Fibroblast of villous mesenchyme (primary cell): ENCODE measurements around the gene RNF208. TPM values are rescaled to one million over a fixed set of nuclear protein-coding genes. Genes with fewer than 3 reads are reported as not detected.

ENCODE experiments used
- DNase-seq: peaks from one replicate; pipeline ENCODE4 v3.0.0-alpha.2; 2010; ENCODE audit warnings: low read depth
- H3K4me3 ChIP-seq: 2 replicates; pipeline ENCODE4 v1.5.1; 2011; ENCODE audit warnings: low read depth, mild to moderate bottlenecking, low read length
- total RNA-seq: library from RNA; depleted of rRNA; stranded (reverse); fragments of >200 nt; gene quantifications from 2 replicates; pipeline ENCODE4 v1.2.3, GENCODE V29; 2012
- TF ChIP-seq, protein P1 (sequence below): IDR thresholded peaks from 2 replicates; pipeline ENCODE4 v1.5.1; 2012; ENCODE audit warnings: low read depth, mild to moderate bottlenecking, low read length; ENCODE audit not compliant: insufficient read depth

Gene RNF208
- total RNA-seq, 1 donor: under 0.01 TPM

DNA sequence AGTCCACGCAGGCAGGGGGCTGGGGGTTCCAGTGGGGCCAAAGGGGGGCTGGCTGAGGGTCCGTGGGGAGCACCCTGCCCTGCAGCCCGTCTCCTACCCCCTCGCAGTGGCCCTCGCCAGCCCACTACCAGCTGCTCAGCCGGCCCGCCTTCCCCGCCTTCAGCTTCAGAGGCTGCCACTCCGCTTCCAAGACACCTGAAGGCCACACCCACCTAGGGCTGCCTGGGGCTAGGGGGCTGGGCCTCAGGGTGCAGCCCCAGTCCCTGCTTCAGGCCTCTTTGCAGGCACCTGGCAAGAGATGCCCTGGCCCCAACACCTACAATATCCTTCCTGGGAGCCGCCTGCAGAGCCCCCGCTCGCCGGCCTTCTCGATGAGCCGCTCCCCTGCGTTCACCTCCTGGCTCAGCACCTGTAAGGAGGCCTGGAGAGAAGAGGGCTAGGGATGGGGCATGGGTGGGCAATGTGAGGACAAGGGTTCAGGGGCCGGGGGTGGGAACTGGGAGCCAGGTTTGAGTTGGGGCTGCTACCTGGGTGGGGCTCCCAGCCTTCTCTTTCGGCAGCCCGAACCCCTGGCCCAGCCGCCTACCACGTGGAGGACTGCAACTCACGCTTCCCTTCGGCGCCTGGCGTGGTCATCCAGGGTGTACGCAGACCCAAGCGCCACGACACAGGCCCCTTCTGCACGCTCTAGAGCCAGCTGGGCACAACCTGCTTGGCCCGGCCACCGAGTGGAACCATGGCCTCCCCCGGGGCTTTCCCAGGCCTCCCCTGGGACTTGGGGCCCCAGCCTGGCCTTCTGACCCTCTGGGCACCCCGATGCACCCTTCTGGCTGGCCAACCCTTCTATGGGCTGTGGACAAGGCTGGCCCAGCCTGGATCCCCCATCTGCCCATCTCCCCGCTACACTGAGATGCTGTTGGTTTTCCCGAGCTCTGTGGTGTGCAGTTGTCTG is 30.8 kb upstream of the RNF208 start:
- TF ChIP-seq, protein P1, sequence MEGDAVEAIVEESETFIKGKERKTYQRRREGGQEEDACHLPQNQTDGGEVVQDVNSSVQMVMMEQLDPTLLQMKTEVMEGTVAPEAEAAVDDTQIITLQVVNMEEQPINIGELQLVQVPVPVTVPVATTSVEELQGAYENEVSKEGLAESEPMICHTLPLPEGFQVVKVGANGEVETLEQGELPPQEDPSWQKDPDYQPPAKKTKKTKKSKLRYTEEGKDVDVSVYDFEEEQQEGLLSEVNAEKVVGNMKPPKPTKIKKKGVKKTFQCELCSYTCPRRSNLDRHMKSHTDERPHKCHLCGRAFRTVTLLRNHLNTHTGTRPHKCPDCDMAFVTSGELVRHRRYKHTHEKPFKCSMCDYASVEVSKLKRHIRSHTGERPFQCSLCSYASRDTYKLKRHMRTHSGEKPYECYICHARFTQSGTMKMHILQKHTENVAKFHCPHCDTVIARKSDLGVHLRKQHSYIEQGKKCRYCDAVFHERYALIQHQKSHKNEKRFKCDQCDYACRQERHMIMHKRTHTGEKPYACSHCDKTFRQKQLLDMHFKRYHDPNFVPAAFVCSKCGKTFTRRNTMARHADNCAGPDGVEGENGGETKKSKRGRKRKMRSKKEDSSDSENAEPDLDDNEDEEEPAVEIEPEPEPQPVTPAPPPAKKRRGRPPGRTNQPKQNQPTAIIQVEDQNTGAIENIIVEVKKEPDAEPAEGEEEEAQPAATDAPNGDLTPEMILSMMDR: no peak
- DNase-seq: no peak

DNA sequence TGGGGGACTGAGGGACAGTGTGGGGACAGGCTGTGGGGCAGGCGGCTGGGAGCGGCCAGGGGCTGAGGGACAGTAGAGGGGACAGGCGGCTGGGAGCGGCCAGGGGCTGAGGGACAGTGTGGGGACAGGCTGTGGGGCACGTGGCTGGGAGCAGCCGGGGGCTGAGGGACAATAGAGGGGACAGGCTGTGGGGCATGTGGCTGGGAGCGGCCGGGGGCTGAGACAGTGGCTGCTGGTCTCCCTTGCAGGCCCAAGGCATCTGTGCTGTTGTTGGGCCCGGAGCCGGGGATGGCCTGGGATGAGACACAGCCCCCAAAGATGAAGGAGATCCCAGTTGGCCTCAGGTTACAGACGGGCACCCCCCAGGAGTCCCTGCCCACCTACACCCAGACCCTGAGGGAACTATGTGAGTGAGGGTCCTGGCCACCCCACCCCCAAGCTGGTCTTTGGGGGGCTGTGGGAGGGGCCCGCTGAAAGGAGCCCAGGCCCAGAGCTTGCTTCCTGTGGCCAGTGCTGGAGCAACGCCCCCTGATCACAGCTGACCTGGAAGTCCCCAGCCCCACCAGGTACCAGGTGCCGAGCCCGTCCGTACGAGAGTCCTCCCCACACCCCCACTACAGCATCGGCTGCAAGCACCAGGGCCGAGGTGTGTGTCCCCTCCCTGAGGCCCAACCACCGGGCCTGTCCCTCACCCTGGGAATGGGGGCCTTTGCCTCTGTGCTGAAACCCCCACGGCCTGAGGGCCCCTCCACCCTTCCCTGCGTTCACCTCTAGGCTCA is 29.6 kb upstream of the RNF208 start:
- no peak for DNase-seq
- TF ChIP-seq, protein P1: no peak
- H3K4me3 ChIP-seq: no peak overlapping the region

More for the DNA sequence above, 30.8 kb upstream of the RNF208 start:
- no peak overlapping the region for H3K4me3 ChIP-seq

DNA sequence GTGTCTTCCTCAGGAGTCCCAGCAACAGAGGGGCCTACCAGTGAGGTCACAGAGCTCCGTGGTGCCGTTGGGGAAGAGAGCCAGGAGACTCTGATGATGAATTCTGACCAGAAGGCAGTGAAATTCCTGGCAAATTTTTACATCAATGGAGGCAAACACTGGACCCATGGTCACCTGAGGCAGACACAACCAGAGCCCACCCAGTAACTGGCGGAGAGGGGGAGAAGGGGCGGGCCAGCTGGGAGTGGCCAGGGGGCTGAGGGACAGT is 29.1 kb upstream of the RNF208 start, which contains the start of gene STPG3:
TSS of gene STPG3 (plus strand) at position 93 of the 268 bp plus-strand sequence. CDS start at position 94, 1 bp downstream.
- TF ChIP-seq, protein P1: no peak
- no peak within 1 kb of the TSS for H3K4me3 ChIP-seq
- DNase-seq: no peak

DNA sequence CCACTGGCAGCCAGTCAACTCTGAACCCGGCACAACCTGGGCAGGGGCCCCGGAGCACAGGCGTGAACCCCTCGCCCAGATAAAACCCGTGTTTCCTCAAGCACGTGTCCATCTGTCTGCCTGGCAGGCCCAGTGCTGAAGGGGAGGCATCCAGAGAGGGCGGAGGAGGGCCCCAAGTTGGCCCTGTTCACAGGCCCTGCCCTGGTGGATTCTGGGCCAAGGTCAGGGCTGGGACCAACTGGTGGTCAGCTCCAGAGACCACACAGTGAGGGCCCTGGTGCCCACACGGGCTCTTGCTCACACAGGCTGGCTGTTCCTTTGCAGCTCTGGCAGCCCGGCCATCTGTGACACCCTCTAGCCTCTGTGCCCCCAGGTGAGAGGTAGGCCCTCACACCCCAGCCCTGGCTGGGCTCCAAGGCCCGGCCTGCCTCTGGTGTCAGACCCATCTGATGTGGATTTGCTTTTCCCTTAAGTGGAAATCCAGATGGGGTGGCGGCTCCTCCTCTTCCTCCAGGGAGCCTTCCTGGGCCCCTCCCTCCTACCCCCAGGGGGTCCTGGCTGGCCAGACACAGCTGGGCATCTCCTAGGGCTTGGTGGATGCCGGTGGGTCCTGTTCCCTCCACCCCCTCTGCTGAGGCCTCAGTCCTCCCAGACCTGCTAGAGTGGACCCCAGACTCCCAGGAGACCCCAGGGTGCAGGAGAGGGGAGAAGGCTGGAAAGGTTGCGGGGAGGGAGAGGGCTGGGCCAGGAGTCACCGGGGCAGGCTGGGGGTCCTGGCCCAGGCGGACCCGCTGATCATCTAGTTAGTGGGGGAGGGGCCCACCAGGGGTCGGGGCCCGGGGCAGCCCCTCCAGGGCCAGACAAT is 28.5 kb upstream of the RNF208 start:
- DNase-seq: no peak
- no peak overlapping the region for H3K4me3 ChIP-seq
- TF ChIP-seq, protein P1: no peak

DNA sequence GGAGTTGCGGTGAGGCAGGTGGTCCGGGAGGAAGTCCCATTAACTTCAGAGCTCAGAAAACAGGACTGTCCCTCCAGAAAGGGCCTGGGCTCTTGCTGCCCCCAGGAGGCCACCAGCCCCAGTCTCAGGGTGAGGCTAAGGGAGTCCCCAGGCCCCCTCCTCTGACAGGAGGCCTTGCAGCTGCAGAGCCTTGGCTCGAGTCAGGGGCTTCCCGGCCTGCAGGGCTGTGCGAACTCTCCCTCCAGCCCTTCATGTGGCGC is 25.8 kb upstream of the RNF208 start:
- no peak overlapping the region for H3K4me3 ChIP-seq
- no peak for DNase-seq
- TF ChIP-seq, protein P1: no peak

DNA sequence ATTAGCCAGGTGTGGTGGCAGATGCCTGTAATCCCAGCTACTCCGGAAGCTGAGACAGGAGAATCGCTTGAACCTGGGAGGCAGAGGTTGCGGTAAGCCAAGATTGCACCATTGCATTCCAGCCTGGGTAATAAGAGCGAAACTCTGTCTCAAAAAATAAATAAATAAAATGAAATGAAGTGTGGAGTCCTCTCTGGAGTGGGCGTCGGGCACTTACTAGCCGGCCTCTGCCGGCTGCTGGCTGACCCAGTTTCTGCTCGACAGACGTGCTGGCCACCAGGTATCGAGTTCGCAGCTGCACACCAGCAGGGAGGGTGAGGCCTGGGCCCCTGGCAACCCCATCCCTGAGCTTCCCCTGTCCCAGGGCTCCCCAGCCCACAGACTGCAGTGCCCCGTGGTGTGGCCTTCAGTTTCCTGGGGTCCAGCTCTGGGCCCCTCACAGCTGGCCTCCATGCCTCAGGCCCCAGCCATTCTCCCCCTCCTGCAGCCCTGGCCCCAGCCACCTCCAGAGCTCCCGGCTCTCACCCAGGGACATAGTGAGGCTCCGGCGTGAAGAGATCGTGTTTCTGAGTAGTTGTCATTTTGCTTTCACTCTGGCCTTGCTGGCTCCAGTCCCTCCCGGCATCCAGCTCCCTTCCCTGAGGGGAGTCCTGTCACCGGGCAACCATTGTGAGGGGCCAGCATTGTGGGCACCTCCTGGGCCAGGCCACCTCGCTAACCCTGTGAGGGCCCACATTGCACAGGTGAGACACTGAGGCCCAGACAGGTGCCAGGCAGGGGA is 25.3 kb upstream of the RNF208 start:
- no peak for DNase-seq
- TF ChIP-seq, protein P1: no peak
- H3K4me3 ChIP-seq: no peak overlapping the region
